GM12873 (cell line): ENCODE results near the gene ZNF195.

Experiments
- CTCF ChIP-seq: IDR thresholded peaks from 2 replicates; pipeline ENCODE4 v1.5.1; 2012; ENCODE audit warnings: low read depth, mild to moderate bottlenecking, moderate library complexity, low read length, control low read depth; ENCODE audit not compliant: insufficient read depth; ENCODE audit errors: missing control alignments

The ZNF195 gene

GRCh38 chr11:3378426-3379423, at the start of gene ZNF195:
TSS of gene ZNF195 (minus strand) at chr11:3379146. CDS start at chr11:3379040, 106 bp downstream.
- TF ChIP-seq CTCF, result no peak

GRCh38 chr11:3417047-3417446, 38.1 kb upstream of the ZNF195 start:
- peak; percentile 49 for TF ChIP-seq CTCF

- no peak for TF ChIP-seq CTCF
These were observed 33.9 kb upstream of the ZNF195 start for GRCh38 chr11:3412837-3413236.

GRCh38 chr11:3408722-3409121, 29.8 kb upstream of the ZNF195 start:
- peak; percentile 72 for TF ChIP-seq CTCF

GRCh38 chr11:3382613-3383285, 3.8 kb upstream of the ZNF195 start:
- no peak for TF ChIP-seq CTCF

GRCh38 chr11:3381794-3382193, 2.8 kb upstream of the ZNF195 start:
- TF ChIP-seq CTCF, result no peak
